Stimulated activated CD8-positive, alpha-beta memory T cell treated with anti-CD3 and anti-CD28 coated beads, Interleukin-2, amount 100 ng/mL, for 48 hours (primary cell): ENCODE measurements around the gene DUSP8.

Source experiments
- DNase-seq, 2 donors: peaks; one replicate each; pipeline ENCODE4 v3.0.0-alpha.2; 2020; ENCODE audit warnings: low read depth in 2 of 2

DUSP8 gene

DNA sequence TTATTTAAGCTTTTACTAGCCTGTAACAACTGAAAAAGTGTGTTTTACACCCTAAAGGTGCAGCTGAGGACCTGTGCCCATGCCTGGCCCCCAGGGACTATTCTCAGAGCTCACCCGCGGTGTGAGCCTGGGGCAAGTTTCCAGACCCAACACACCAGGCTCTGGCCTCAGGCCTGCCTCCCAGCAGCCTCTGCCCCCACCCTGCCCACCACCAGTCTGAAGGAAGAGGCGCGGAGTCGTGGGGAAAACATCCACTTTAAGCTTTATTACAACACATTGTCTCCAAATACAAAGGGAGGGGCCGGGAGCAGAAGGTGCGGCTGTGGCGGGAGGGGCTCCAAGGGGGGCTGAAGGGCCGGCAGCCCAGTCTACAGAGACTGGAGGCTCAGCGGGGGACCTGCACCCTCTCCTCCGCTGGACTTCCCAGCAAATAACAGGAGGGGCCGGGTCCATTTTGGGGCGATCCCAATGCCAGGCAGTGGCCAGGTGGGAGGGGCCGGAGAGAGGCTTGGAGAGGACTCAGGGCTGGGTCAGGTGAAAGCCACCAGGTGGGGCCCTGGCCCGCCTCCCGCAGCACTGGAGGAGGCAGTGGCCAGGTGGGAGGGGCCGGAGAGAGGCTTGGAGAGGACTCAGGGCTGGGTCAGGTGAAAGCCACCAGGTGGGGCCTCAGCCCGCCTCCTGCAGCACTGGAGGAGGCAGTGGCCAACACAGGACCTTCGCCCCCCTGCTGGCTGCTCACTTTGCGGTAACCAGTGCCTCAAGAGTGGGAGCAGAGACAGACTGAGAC lies 18.1 kb downstream of the DUSP8 start:
- DNase-seq = no peak

DNA sequence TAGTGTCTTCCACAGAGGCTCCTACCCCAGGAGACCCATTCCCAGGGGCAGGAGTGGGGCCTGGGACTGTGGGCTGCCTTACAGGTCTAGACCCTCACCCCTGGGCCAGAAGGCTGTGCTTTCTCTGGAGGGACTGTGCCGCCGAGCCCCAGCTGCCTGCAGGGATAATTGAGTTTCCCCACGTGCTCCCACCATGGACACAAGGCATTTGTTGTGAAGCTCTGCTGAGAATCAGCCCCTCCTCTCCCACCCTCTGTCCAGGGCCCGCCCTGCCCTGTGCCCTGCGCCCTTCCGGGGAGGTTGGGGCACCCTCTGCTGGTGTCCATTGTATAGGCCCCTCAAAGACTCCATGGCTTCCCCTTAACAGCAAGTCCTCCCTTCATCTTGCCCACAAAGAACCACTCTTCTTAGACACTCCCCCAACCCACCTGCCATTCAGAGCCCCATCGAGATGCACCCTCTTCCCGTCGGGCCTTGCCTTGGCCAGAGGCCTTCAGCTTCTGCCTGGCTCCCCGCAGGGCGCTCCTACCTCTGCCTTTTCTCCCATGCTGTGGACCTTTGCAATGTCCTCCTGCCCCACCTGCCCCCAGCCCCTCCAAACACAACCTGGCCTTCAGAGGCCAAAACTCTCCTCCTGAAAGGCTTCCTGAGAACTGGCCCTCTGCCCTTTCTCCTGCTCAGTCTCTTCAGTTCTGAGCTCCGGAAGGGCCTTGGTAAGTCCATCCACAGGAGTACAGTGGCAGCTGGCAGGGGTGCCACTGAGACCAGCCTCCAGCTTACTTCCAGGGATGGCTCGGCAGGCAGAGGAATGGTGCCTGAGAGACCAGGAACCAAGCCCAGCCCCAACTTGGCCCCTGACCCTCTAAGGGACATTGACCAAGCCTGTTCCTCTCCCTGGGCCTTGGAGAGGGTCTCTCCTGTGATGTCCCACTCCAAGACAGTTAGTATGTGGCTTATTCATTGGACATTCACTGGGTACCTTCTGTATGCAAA lies 22.4 kb downstream of the DUSP8 start:
- DNase-seq = no peak

DNA sequence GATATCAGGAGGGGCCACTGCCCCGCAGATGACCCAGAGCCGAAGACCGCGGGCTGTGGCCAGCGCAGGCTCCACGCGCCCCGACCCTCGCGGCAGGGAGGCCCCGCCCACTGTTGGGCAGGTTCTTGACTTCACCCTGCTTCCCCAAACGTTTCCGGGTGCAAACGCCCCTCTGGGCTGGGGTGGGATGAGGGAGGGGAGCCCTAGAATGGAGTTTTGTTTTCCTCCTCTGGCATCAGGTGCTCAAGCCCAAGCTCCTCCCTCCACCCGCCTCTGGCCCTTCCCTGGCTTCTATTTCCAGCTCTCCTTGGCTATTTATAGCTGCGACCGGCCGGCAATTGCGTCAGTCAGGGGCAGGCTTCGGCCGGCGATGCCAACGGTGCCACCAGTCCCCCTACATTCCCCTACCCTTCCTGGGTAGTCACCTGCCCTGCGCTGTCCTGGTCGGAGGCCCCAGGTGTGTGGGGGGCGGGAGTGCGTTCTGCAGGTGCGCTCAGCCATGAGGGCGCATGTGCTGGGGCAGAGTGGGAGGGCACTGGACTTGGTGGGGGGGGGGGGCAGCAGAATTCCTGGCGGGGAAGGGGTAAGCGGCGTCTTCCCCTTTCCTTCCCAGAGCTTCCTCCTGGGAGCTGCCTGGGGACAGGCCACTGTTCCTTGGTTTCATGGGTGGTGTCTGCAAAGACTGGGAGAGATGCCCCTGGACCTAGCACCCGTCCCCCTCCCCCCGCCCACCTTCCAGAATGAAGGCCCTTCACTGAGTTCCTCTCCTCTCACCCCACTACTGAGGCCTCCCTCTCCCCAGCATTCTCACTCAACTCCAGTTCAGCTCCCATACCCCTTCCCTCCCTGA lies 23.6 kb downstream of the DUSP8 start:
- DNase-seq = no peak

DNA sequence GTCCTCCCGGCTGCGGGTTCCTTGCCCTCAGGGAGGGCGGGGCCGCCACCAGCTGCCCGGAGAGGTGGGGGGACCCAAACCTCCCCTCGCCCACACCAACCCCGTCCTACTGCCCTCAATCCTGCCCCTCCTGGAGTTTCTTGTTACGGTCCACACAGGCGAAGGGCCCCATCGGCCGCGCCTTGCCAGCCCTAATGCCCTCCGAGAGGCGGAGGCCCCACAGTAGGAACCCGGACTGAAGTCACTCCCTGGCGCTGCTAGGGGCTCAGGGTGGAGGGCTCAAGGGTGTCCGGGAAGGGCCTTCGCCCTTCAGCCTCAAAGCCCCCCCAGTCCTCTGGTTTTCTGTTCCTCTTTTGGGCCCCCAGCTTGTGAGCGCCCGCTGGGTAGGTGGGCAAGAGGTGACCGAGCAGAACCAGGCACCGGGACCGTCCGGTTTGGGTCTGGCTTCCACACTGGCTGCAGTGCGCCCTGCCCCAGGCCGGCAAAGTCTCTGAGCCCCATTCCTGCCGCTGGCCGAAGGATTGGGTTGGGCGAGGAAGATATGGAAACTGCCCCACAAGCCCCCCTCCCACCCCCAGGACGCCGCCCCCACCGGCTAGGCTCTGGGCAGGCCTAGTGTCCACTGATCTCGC lies 24.5 kb downstream of the DUSP8 start:
- DNase-seq = no peak

DNA sequence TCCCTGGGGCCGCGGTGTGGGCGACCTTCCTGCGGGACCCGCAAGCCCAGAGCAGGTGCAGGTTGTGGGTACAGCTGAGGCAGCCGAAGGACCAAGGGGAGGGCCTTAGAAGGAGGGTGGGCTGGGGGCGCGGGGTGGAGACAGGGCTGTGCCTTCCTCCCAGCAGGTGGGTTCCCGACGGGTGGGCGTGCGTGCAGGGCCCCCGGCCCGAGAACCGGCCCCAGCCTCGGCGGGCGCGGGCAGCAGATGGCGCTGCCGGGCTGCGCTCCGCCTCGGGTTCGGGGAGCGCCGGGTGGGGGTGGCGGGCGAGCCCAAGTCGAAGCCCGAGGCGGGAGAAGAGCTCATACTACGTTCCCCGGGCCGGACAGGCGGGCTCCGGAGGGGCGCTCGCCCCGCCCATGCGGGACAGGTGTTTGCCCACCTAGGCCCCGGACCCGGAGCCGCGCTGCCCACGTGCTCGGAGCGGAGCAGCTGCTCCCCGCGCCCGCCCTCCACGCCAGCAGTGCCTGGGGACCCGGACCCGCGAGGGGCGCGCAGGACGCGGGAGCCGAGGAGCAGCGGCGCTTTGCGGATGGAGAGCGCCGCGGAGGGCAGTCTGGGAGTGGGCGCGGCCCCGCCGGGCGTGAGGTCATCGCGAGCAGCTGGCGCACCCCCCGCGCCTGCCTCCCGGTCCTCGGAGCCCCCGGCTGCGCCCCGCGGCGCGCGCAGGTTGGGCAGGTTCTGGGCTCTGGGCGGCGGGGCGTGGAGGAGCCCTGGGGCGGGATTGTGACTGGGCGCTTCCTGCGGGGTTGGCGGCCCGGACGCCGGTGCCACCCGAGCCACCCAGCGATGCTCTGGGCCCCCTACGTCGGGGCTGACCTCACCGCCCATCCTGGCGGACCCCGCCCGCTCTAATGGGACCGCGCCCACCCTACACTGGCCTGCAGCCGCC lies 25.3 kb downstream of the DUSP8 start:
- peak; percentile 26 to 32 for DNase-seq

DNA sequence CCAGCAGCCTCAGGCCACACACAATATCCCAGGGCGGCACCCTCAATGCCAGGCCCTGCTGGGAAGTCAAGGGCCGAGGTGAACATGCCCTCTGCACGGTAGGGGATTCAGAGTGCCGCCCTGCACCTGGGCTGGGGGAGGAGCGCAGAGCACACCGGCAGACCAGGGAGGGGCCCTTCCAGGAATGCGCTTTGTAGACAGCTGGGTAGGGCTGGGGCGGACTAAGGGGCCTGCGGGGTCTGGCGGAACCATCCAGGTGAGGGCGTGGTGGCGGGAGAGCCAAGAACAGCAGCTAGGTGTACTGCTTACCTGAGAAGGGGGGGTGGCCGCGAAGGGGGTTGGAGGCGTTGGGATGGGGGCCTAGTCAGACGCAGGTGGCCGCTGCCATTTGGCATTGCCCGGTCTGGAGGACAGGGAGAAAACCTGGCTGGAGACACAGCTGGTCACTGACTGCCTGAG lies 26.0 kb downstream of the DUSP8 start:
- no peak for DNase-seq

DNA sequence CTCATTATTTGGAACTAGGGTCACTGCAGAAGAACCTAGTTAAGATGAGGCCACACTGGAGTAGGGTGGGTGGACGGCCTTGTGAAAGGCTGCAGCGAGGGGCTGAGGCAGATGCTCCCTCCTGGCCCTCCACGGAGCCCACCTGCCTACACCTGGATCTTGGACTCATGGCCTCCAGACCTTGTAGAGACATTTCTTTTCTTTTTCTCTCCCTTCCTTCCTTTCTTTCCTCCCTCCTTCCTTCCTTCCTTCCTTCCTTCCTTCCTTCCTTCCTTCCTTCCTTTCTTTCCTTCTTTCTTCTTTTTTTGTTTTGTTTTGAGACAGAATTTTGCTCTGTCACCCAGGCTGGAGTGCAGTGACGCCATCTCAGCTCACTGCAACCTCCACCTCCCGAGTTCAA lies 26.6 kb downstream of the DUSP8 start:
- no peak for DNase-seq

DNA sequence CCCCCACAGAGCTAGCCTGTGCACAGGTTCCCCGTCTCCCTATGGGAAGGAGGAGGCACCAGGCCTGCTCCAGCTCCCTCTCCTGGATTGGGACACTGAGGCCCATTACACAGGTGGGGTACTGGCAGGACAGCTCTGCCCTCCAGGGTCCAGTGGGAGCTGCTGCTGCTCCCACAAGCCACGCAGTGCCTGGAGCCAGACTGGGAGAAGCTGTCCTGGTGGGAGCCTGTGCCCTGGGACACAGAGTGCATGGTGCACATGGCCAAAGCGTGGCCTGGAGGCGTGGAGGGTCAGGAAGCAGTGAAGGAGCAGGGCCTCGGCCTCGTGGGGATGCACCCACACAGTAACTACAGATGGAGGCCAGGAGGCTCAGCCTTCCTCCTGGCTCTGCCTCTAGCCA lies 27.5 kb downstream of the DUSP8 start:
- no peak for DNase-seq

DNA sequence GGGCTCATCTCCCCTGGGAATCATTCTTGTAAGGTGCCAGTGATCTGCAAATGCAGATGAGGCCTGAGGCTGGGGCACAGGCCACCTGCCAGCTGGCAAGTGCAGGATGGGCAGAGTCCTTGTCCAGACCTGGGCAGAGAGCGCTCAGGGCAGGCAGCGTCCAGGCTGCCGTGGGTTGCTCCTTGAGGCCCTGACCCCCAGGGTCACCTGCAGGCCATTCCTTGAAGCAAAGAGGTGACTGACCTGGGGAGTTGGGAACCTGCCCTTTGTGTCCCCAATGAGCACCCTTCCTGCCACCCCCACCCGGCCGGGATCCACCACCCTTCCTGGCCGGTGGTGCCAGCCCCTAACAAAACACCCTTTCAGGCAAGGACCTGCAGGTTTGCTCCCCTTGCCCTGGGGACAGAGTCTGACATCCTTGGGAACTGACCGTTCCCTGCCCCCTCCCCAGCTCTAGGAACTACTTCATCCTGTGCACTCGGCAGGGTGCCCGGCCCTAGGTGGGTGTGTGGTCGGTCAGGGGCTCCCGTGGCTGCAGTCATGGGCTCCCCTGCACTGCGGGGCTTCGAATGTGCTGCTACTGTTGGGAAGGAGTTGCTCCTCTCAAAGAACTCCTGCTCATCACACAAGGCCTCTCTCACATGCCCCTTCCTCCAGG lies 28.3 kb downstream of the DUSP8 start:
- no peak for DNase-seq

DNA sequence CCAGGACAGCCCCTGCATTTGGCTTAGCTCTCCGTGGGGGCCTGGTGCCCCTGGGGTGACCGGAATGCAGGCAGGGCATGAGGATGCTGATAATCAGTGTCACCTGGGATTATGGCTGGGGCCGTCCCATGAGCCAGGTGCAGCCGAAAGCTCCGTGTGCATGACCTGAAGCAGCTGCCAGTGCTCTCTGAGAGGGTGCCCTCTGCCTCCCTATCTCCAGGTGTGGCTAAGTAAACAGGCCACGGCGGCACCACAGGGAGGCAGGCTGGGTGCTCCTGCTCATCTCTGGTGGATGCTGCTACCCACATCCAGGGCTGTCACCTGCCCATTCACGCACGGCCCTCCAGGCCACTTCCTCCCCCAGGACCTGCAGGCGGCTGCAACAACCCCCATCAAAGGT lies 29.8 kb downstream of the DUSP8 start:
- DNase-seq = no peak

DNA sequence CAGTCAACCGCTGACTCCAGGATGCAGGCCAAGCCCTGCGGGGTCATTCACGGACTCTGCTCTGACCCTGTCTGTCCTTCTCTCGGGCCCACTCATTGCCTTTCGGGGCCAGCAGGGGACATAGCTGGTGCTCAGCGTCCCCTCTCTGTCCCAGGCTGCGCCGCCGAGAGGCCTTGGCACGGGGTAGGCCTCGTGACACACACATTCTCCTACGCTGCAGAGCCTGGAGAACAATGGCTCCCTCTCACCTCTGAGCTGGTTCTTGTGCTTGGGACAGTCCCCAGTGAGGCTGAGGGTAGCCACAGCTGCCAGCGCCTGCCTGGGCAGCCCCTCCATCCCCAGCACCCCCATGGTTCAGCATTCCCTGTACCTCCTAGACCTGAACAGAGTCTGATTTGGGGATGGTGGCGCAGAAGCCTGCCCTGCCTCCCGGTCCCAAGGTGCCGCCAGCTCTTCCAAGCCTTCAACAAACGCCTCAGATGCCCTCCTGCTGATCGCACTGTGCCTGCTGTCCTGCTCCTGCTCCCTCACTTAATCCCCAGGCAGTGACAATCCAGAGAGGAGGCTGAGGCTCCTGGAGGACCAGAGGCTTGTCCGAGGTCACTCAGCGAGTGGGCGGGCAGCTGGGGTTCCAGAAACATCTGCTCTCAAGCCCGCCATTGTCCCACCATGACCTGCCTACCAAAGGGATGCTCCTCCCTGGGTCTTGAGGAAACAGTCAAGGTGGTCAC lies 30.4 kb downstream of the DUSP8 start:
- no peak for DNase-seq

DNA sequence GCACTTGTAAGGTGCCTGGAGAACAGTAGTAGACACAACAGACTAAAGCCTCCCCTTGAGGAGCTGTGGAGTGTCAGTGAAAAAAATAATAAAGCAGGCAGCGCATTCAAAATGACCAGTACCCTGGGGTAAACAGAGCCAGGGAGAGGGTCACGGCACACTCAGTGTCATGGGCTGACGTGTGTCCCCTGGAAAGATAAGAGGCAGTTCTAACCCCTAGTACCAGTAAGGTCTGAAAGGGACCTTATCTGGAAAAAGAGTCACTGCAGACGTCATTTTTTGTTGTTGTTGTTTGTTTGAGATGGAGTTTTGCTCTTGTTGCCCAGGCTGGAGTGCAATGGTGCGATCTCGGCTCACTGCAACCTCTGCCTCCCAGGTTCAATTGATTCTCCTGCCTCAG lies 32.0 kb downstream of the DUSP8 start:
- DNase-seq = no peak

DNA sequence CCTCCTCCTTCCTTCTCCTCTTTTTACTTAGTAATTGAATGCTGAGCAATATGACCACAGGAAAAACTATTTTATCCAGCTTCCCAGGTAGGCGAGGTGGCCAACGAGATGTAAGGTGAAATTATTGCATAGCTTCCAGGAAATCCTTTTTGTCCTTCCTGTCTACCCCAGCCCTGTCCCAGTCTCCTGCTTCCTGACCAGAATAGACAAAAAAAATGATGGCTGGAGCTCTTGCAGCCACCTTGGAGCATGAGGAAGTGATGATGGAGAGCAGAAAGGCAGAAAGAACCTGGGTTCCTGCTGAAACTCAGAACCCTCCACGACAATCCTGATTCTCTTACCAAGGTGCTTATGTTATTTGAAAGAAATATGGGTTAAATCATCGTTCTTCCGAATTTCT lies 33.9 kb downstream of the DUSP8 start:
- no peak for DNase-seq

DNA sequence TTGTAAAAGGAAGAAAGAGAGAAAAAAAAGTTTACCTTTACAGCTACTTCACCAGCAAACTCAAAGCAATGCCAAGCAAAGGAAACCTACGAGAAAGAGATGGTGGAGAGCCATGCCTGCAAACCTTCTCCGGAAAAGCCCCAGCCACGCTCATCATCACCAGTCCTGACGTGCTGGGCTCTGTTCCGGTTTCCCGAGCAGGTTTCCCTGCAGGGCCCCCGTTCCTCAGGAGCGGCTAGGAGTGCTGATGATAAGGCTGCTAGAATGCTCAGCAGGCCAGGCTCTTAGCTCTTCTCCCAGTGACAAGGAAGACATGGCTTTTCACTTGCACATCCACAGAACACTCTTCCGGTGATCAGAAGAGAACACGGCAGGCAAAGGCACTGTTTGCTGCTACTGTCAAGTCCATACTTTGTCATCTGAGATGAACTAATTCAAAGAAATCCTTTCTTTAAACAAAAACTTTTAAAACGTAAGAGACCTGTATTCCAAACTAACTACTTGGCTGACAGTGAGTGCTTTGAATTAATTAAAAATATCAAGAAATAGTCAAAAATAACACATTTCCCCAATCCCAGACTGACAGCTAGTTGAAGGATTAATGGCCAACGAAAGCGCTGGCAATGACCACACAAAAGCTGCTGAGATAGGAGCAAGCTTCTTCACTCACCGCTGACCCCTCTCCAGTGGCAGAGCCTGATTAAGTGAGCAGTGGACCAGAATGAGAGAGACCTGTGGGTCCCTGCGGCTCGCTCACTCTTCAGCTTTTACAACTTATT lies 35.8 kb downstream of the DUSP8 start:
- no peak for DNase-seq

DNA sequence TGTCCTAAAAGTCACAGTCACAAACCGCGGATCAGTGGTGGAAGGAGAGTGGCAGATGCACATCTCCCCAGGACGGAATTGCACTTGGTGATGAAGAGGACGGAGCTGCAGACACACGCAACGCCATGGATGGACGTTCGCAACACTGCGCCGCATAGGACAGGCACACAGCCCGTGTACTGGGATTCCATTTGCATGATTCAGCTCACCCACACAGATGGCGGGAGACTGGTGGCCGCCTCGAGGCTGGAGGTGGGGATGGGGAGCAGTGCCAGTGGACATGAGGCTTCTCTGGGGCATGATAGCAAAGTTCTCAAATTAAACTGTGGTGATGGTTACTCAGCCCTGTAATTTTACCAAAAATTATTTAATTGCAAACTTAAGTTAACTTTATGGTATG lies 37.4 kb downstream of the DUSP8 start:
- DNase-seq = no peak

DNA sequence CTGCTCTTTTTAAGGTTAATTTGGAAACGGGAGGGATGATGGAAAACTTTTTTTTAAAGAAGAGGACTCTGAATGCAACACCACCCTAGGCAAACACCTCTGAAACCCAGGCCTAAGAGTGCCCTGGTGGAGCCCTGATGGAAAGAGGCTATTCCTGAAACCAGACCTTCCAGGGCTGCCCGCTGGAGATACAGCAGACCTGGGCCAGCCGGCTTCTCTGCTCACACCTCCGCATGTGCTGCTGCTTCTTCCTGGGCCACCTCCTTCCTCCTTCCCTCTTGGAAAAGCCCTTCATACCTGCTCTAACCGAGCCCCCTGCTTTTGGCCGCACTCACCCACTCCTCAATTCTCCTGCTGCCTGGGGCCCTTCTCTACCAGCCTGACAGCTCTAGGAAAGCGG lies 37.9 kb downstream of the DUSP8 start:
- no peak for DNase-seq

DNA sequence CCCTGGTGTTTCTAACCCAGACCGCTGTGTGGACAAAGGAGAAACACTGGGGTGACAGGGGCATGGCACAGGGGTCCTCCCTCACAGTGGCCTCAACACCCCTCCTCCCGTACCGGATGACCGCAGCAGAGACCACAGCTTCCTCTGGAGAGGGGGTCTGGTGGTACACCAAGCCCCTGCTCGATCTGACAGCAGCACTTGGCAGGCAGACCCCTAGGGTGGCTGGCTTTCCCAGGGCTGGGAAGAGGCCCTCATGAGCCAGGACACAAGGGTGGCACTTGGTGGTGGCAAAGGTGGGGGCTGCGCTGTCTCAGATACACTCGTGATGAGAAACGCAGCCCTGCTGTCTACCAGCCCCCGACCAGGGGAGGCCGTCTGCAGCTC lies 38.7 kb downstream of the DUSP8 start:
- no peak for DNase-seq

DNA sequence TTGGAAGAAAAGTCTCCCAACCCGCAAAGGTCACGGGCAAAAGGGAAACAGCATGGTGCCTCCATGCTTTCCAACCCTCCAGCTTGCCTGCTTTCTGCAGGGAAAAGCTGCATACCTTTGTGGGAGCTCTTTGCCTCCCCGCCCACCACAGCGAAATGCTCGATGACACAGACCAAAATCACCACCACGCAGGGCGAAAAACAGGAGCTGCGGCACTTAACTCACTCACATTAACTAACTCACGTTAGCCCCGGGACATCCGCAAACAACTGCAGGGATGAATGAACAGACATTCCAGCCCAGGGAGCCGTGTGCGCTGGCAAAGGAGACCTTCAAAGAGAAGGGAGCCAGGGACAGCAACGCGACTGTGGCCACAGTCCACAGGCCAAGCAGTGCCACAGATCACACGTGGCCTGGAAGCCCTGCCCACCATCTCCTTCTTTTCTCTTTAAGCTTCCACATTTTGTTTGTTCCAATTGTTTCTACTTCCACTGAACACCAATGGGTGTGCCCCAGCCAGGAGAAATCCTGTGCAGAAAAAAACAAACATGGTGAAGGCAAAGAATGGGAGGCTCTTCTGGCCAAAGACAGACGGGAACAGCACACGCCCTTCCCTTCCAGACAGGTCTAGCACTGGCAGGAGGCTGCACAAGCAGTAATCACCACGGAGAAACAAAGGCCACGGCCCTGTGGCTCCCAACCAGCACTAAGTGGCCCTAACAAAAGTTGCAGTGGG lies 39.3 kb downstream of the DUSP8 start:
- DNase-seq = no peak
